HG03064 (cell line): ENCODE data around the gene KCNV2.
A peak's percentile ranks its signal among the peaks of the same experiment; 100 is the strongest.

ENCODE experiments used
- ATAC-seq: cut with Tn5 transposase; IDR thresholded peaks from one replicate; pipeline ENCODE4 v1.9.1; 2021; ENCODE audit warnings: low read depth; ENCODE audit not compliant: unreplicated experiment

KCNV2 gene

GRCh38 chr9:2718698-2719033, 1.4 kb downstream of the KCNV2 start:
- ATAC-seq = no peak

GRCh38 chr9:2720179-2720654, 2.9 kb downstream of the KCNV2 start:
- ATAC-seq = no peak

- ATAC-seq = no peak
Observed at GRCh38 chr9:2722715-2723114, 5.4 kb downstream of the KCNV2 start.

- no peak for ATAC-seq
Observed at GRCh38 chr9:2723376-2724065, 6.2 kb downstream of the KCNV2 start.

- ATAC-seq = no peak
Observed at GRCh38 chr9:2725126-2725525, 7.8 kb downstream of the KCNV2 start.

GRCh38 chr9:2725898-2726649, 8.8 kb downstream of the KCNV2 start:
- no peak for ATAC-seq

- no peak for ATAC-seq
Observed at GRCh38 chr9:2726650-2727340, 9.5 kb downstream of the KCNV2 start.

GRCh38 chr9:2727374-2727773, 10.1 kb downstream of the KCNV2 start:
- ATAC-seq = no peak

GRCh38 chr9:2727966-2728613, 10.8 kb downstream of the KCNV2 start:
- ATAC-seq = peak; percentile 73

GRCh38 chr9:2729003-2729402, 11.7 kb downstream of the KCNV2 start:
- no peak for ATAC-seq

- no peak for ATAC-seq
Observed at GRCh38 chr9:2729721-2730120, 12.4 kb downstream of the KCNV2 start.

GRCh38 chr9:2730971-2731370, 13.7 kb downstream of the KCNV2 start:
- ATAC-seq = no peak

GRCh38 chr9:2732492-2732891, 15.2 kb downstream of the KCNV2 start:
- ATAC-seq = no peak

- no peak for ATAC-seq
Observed at GRCh38 chr9:2740616-2741015, 23.3 kb downstream of the KCNV2 start.

GRCh38 chr9:2741441-2742158, 24.3 kb downstream of the KCNV2 start:
- ATAC-seq = no peak

- ATAC-seq = no peak
Observed at GRCh38 chr9:2742214-2742613, 24.9 kb downstream of the KCNV2 start.

- ATAC-seq = no peak
Observed at GRCh38 chr9:2743937-2744529, 26.7 kb downstream of the KCNV2 start.

GRCh38 chr9:2745560-2746380, 28.5 kb downstream of the KCNV2 start:
- no peak for ATAC-seq

GRCh38 chr9:2749485-2749884, 32.2 kb downstream of the KCNV2 start:
- no peak for ATAC-seq
